GM13977 (cell line): ENCODE data around the gene COL8A1.

ENCODE experiments used
- DNase-seq: peaks from one replicate; pipeline ENCODE4 v3.0.0; 2012; ENCODE audit warnings: low spot score
- CTCF ChIP-seq: IDR thresholded peaks from 2 replicates; pipeline ENCODE4 v1.5.1; 2012; ENCODE audit warnings: mild to moderate bottlenecking, control low read depth; ENCODE audit not compliant: insufficient read depth; ENCODE audit errors: extremely low read depth, missing control alignments
- in situ Hi-C: fragments of 300-500 bp; cut with MboI; formaldehyde crosslinking; loops from one replicate; pipeline ENCODE4 v1.12.0; 2022; ENCODE audit warnings: low sequenced_read_pairs, low pct_unique_long_range_greater_than_20kb, mixed read lengths, inconsistent platforms; ENCODE audit not compliant: unreplicated experiment

COL8A1 gene

GRCh38 chr3:99803297-99803696, 164.9 kb downstream of the COL8A1 start:
- in situ Hi-C loops = no loop called here
- no peak for TF ChIP-seq CTCF
- no peak for DNase-seq

- in situ Hi-C loops = no loop called here
Observed at GRCh38 chr3:99805160-99805559, 166.8 kb downstream of the COL8A1 start.

GRCh38 chr3:99808163-99808794, 169.9 kb downstream of the COL8A1 start:
- in situ Hi-C loops = no loop called here
- peak; percentile 26 for DNase-seq
- TF ChIP-seq CTCF = peak; percentile 69

More at GRCh38 chr3:99805160-99805559, 166.8 kb downstream of the COL8A1 start:
- no peak for DNase-seq
- no peak for TF ChIP-seq CTCF

- TF ChIP-seq CTCF = no peak
- DNase-seq = no peak
- in situ Hi-C loops = no loop called here
Observed at GRCh38 chr3:99809565-99809964, 171.2 kb downstream of the COL8A1 start.

- DNase-seq = no peak
- in situ Hi-C loops = no loop called here
- TF ChIP-seq CTCF = no peak
Observed at GRCh38 chr3:99810403-99810802, 172.0 kb downstream of the COL8A1 start.

DNA sequence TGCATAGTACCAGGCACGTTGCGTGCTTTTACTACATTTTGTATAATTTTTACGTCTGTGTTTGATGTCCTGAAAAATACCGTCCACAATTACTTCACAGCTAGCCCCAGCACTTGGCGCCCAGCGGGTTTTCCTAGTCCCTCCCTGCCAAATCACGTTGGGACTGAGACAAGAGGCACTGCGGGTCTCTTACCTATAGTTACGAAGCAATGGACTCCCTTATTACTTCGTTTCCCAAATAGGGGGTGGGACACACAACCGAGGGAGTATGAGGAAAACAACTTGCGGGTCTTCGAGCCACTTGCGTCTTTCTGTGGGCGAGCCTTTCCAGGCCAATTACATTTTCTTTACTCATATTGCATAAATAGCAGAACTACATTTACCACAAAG, 178.6 kb downstream of the COL8A1 start:
- in situ Hi-C loops = no loop called here
- no peak for TF ChIP-seq CTCF
- no peak for DNase-seq
